AG04450 (cell line): Measurements from ENCODE around the gene ZNF189. TPM values are rescaled to one million over a fixed set of nuclear protein-coding genes. Genes with fewer than 3 reads are reported as not detected.

Experiments used
- CTCF ChIA-PET: fragments of 300-600, 350-600 bp; formaldehyde crosslinking; extraction: SDS; loops from one replicate; lab custom pipeline; 2022; ENCODE audit warnings: antibody characterized with exemption, inconsistent platforms; lab: Charles Lee
- POLR2A ChIA-PET: fragments of 350-600 bp; formaldehyde crosslinking; extraction: SDS; loops from one replicate; lab custom pipeline; 2021; ENCODE audit warnings: antibody characterized with exemption, inconsistent platforms; lab: Yijun Ruan, JAX
- DNase-seq: peaks from one replicate; pipeline ENCODE4 v3.0.0-alpha.2; 2011; ENCODE audit warnings: low read depth, low spot score
- H3K27ac ChIP-seq: one replicate; pipeline ENCODE4 v1.5.1; 2012; ENCODE audit warnings: low read depth, low read length, control low read depth
- H3K27me3 ChIP-seq: one replicate; pipeline ENCODE4 v1.6.0; 2012; ENCODE audit warnings: low read length; ENCODE audit not compliant: control insufficient read depth, insufficient read depth
- H3K4me3 ChIP-seq: 2 replicates; pipeline ENCODE4 v1.5.1; 2011; ENCODE audit warnings: mild to moderate bottlenecking, low read depth, low read length, control low read depth
- H3K9me3 ChIP-seq: 2 replicates; pipeline ENCODE4 v1.5.1; 2012; ENCODE audit warnings: low read length; ENCODE audit not compliant: control insufficient read depth, insufficient read depth
- CTCF ChIP-seq: IDR thresholded peaks from 2 replicates; pipeline ENCODE4 v1.5.1; 2011; ENCODE audit warnings: low read depth, low read length, control low read depth, inconsistent platforms
- polyA plus RNA-seq: library from polyadenylated mRNA; depleted of rRNA; stranded (reverse); fragments of >200 nt; gene quantifications from 2 replicates; pipeline ENCODE4 v1.2.3, GENCODE V29; 2011

Gene ZNF189
- polyA plus RNA-seq, 1 experiment, result 13.2 TPM

- no peak for TF ChIP-seq CTCF
- Histone ChIP-seq H3K27ac (no peak overlapping the region), H3K9me3 (no peaks in the 10 kb centered on the region; the same call in 1 of the 2 replicates), H3K27me3 (peaks cover 4% of the 10 kb centered on the region), H3K4me3 (no peak overlapping the region)
- POLR2A ChIA-PET, result no interaction called here
- CTCF ChIA-PET, result interaction anchor here (1.4 to 1.6 kb wide), 2 partner anchors 13 to 121 kb away, joined by 6 to 19 read pairs; no protein-coding TSS in a partner anchor
- DNase-seq, result no peak
Measured at GRCh38 chr9:101446732-101447131, 48.1 kb downstream of the ZNF189 start.

GRCh38 chr9:101448680-101449070 lies 50.0 kb downstream of the ZNF189 start:
- no peaks in the 10 kb centered on the region for H3K27me3 ChIP-seq
- no peak for TF ChIP-seq CTCF
- H3K4me3 ChIP-seq, result no peak overlapping the region
- DNase-seq, result no peak
- no peaks in the 10 kb centered on the region; the same call in 1 of the 2 replicates for H3K9me3 ChIP-seq
- POLR2A ChIA-PET, result interaction anchor here (1.3 kb wide), 1 partner anchor 50 kb away, joined by 4 read pairs; the partner anchor contains the start of genes MRPL50 and ZNF189
- CTCF ChIA-PET, result interaction anchor here (0.6 to 3.7 kb wide), 34 partner anchors 11 to 178 kb away, joined by 3 to 52 read pairs (median 6); partner anchors contain the start of gene RNF20
- H3K27ac ChIP-seq, result no peak overlapping the region

- Histone ChIP-seq H3K27me3 (no peaks in the 10 kb centered on the region), H3K27ac (no peak overlapping the region), H3K4me3 (peak overlapping the region; percentile 72), H3K9me3 (no peaks in the 10 kb centered on the region; the same call in 1 of the 2 replicates)
- no peak for DNase-seq
- TF ChIP-seq CTCF, result peak; percentile 69
- CTCF ChIA-PET, result interaction anchor here (0.6 to 3.7 kb wide), 38 partner anchors 10 to 177 kb away, joined by 3 to 52 read pairs (median 5); partner anchors contain the start of genes MRPL50, RNF20 and ZNF189
- POLR2A ChIA-PET, result interaction anchor here (1.3 kb wide), 1 partner anchor 51 kb away, joined by 4 read pairs; the partner anchor contains the start of genes MRPL50 and ZNF189
Measured at GRCh38 chr9:101449071-101449721, 50.5 kb downstream of the ZNF189 start.

- ChIA-PET POLR2A (no interaction called here), CTCF (interaction anchor here (0.7 to 3.7 kb wide), 3 partner anchors 8 to 78 kb away, joined by 3 to 52 read pairs (median 4); no protein-coding TSS in a partner anchor)
- Histone ChIP-seq H3K27me3 (no peaks in the 10 kb centered on the region), H3K9me3 (no peaks in the 10 kb centered on the region; the same call in 1 of the 2 replicates), H3K4me3 (no peak overlapping the region), H3K27ac (no peak overlapping the region)
- no peak for TF ChIP-seq CTCF
- no peak for DNase-seq
Measured at GRCh38 chr9:101450931-101451330, 52.3 kb downstream of the ZNF189 start.

GRCh38 chr9:101451498-101451897 lies 52.8 kb downstream of the ZNF189 start:
- no peak for TF ChIP-seq CTCF
- no peak overlapping the region for H3K27ac ChIP-seq
- H3K4me3 ChIP-seq, result no peak overlapping the region
- no peaks in the 10 kb centered on the region for H3K27me3 ChIP-seq
- ChIA-PET CTCF (interaction anchor here (3.7 kb wide), 1 partner anchor 77 kb away, joined by 52 read pairs; no protein-coding TSS in a partner anchor), POLR2A (no interaction called here)
- H3K9me3 ChIP-seq, result no peaks in the 10 kb centered on the region; the same call in 1 of the 2 replicates
- no peak for DNase-seq
